H9 (cell line): ENCODE measurements around the gene RASA3. TPM values are rescaled to one million over a fixed set of nuclear protein-coding genes. Genes with fewer than 3 reads are reported as not detected.

Experiments
- DNase-seq: peaks from one replicate; pipeline ENCODE4 v3.0.0-alpha.2; 2017
- H2AFZ ChIP-seq: one replicate; pipeline ENCODE4 v1.6.1; 2013; ENCODE audit warnings: mild to moderate bottlenecking, low read length, control low read depth, moderate library complexity
- H2AK5ac ChIP-seq: 2 replicates; pipeline ENCODE4 v1.6.1; 2013; ENCODE audit warnings: low read length, control low read depth, mixed read lengths; ENCODE audit not compliant: insufficient read length
- H2BK120ac ChIP-seq: one replicate; pipeline ENCODE4 v1.6.1; 2013; ENCODE audit warnings: low read depth, mild to moderate bottlenecking, low read length, control low read depth, inconsistent platforms; ENCODE audit not compliant: poor library complexity, severe bottlenecking
- H2BK12ac ChIP-seq: 2 replicates; pipeline ENCODE4 v1.6.1; 2013; ENCODE audit warnings: low read length, control low read depth, mixed read lengths, low read depth; ENCODE audit not compliant: insufficient read length
- H2BK15ac ChIP-seq: 2 replicates; pipeline ENCODE4 v1.6.1; 2013; ENCODE audit warnings: low read depth, low read length, control low read depth
- H2BK20ac ChIP-seq: one replicate; pipeline ENCODE4 v1.6.1; 2013; ENCODE audit warnings: low read depth, mild to moderate bottlenecking, low read length, control low read depth, inconsistent platforms; ENCODE audit not compliant: poor library complexity, severe bottlenecking
- H2BK5ac ChIP-seq: 2 replicates; pipeline ENCODE4 v1.6.1; 2013; ENCODE audit warnings: low read length, control low read depth, mixed read lengths; ENCODE audit not compliant: insufficient read length
- H3K14ac ChIP-seq: 2 replicates; pipeline ENCODE4 v1.6.1; 2013; ENCODE audit warnings: low read length, control low read depth; ENCODE audit not compliant: insufficient read depth
- H3K18ac ChIP-seq: 2 replicates; pipeline ENCODE4 v1.6.1; 2013; ENCODE audit warnings: low read depth, mild to moderate bottlenecking, mixed read lengths, low read length, control low read depth; ENCODE audit not compliant: insufficient read length
- H3K23ac ChIP-seq: 2 replicates; pipeline ENCODE4 v1.6.1; 2013; ENCODE audit warnings: low read length, control low read depth, mixed read lengths, low read depth; ENCODE audit not compliant: insufficient read length
- H3K23me2 ChIP-seq: 2 replicates; pipeline ENCODE4 v1.6.1; 2013; ENCODE audit warnings: low read depth, mild to moderate bottlenecking, mixed read lengths, low read length, control low read depth; ENCODE audit not compliant: insufficient read length, poor library complexity, severe bottlenecking
- H3K27ac ChIP-seq: 2 replicates; pipeline ENCODE4 v1.5.1; 2013; ENCODE audit warnings: low read length, control low read depth, mixed read lengths, low read depth; ENCODE audit not compliant: insufficient read length
- H3K27me3 ChIP-seq: 2 replicates; pipeline ENCODE4 v1.6.1; 2013; ENCODE audit warnings: low read length, control low read depth, inconsistent platforms; ENCODE audit not compliant: insufficient read depth
- H3K4ac ChIP-seq: 2 replicates; pipeline ENCODE4 v1.6.1; 2013; ENCODE audit warnings: low read depth, mild to moderate bottlenecking, control low read depth, inconsistent platforms, low read length, moderate library complexity
- H3K4me1 ChIP-seq: 2 replicates; pipeline ENCODE4 v1.6.1; 2013; ENCODE audit warnings: low read length, control low read depth, inconsistent platforms; ENCODE audit not compliant: insufficient read depth
- H3K4me2 ChIP-seq: 2 replicates; pipeline ENCODE4 v1.6.1; 2013; ENCODE audit warnings: low read length, control low read depth, mixed read lengths; ENCODE audit not compliant: insufficient read length, insufficient read depth
- H3K56ac ChIP-seq: 2 replicates; pipeline ENCODE4 v1.6.1; 2013; ENCODE audit warnings: low read depth, mild to moderate bottlenecking, mixed read lengths, low read length, control low read depth; ENCODE audit not compliant: insufficient read length
- H3K79me1 ChIP-seq: 2 replicates; pipeline ENCODE4 v1.6.1; 2013; ENCODE audit warnings: low read depth, mild to moderate bottlenecking, moderate library complexity, low read length, control low read depth, inconsistent platforms; ENCODE audit not compliant: insufficient read depth, poor library complexity, severe bottlenecking
- H3K79me2 ChIP-seq: 2 replicates; pipeline ENCODE4 v1.6.1; 2013; ENCODE audit warnings: low read length, control low read depth, inconsistent platforms; ENCODE audit not compliant: insufficient read depth
- H3K9ac ChIP-seq: 2 replicates; pipeline ENCODE4 v1.6.1; 2013; ENCODE audit warnings: low read length, control low read depth, mixed read lengths; ENCODE audit not compliant: insufficient read length; ENCODE audit errors: extremely low read depth
- H3K9me3 ChIP-seq: one replicate; pipeline ENCODE4 v1.6.1; 2013; ENCODE audit warnings: low read depth, low read length, inconsistent platforms; ENCODE audit not compliant: control insufficient read depth
- H3T11ph ChIP-seq: one replicate; pipeline ENCODE4 v1.6.1; 2013; ENCODE audit warnings: mild to moderate bottlenecking, low read length, control low read depth, inconsistent platforms
- H4K20me1 ChIP-seq: one replicate; pipeline ENCODE4 v1.6.1; 2013; ENCODE audit not compliant: control insufficient read depth, insufficient read length, insufficient read depth
- H4K5ac ChIP-seq: 2 replicates; pipeline ENCODE4 v1.6.1; 2013; ENCODE audit warnings: low read depth, mild to moderate bottlenecking, mixed read lengths, low read length, control low read depth; ENCODE audit not compliant: insufficient read length
- H4K8ac ChIP-seq: replicated peaks from 2 replicates; pipeline ENCODE4 v1.6.1; 2013; ENCODE audit warnings: low read length, control low read depth, mixed read lengths, low read depth; ENCODE audit not compliant: insufficient read length
- H4K91ac ChIP-seq: 2 replicates; pipeline ENCODE4 v1.6.1; 2013; ENCODE audit warnings: low read depth, mild to moderate bottlenecking, moderate library complexity, mixed read lengths, low read length, control low read depth; ENCODE audit not compliant: insufficient read length
- H3K27ac Mint-ChIP-seq, 3 experiments: 2 replicates in 2 of 3; 3 replicates in 1 of 3; pipeline ENCODE4 v1.8.0; 2020 to 2021; ENCODE audit warnings: mixed read lengths in 3 of 3, mild to moderate bottlenecking in 1 of 3, moderate library complexity in 1 of 3
- H3K27me3 Mint-ChIP-seq: 2 replicates; pipeline ENCODE4 v1.8.0; 2021; ENCODE audit warnings: low read depth, mild to moderate bottlenecking, moderate library complexity, mixed read lengths
- H3K36me3 Mint-ChIP-seq, 3 experiments: 2 replicates in 2 of 3; 3 replicates in 1 of 3; pipeline ENCODE4 v1.8.0; 2020 to 2021; ENCODE audit warnings: low read depth in 3 of 3, mixed read lengths in 3 of 3; ENCODE audit not compliant: insufficient read depth in 1 of 3
- H3K4me1 Mint-ChIP-seq, 2 experiments: 2 replicates each; pipeline ENCODE4 v1.8.0; 2020; ENCODE audit warnings: mixed read lengths in 2 of 2
- H3K4me3 Mint-ChIP-seq, 2 experiments: 2 replicates in 1 of 2; 3 replicates in 1 of 2; pipeline ENCODE4 v1.8.0; 2020 to 2021; ENCODE audit warnings: mild to moderate bottlenecking in 2 of 2, mixed read lengths in 2 of 2, moderate library complexity in 1 of 2
- H3K9me3 Mint-ChIP-seq, 2 experiments: 2 replicates in 1 of 2; 3 replicates in 1 of 2; pipeline ENCODE4 v1.8.0; 2020; ENCODE audit warnings: mild to moderate bottlenecking in 2 of 2, mixed read lengths in 2 of 2, moderate library complexity in 1 of 2
- CTCF ChIP-seq: fragments of 200-600 bp; sonication (generic); conservative IDR thresholded peaks from 3 replicates; pipeline ENCODE4 v1.8.0; 2021; ENCODE audit warnings: antibody characterized with exemption, mild to moderate bottlenecking
- WGBS: extraction: QIAGEN DNeasy Blood & Tissue Kit; methylation state at CpG from one replicate; pipeline ENCODE4 v1.1.7; 2013; ENCODE audit warnings: missing lambda C conversion rate, low lambda C conversion rate, mixed read lengths; ENCODE audit not compliant: insufficient read length; ENCODE audit errors: extremely low coverage; 5-methylcytosine and 5-hydroxymethylcytosine counted together
- total RNA-seq: library from RNA; stranded (reverse); gene quantifications from 2 replicates; pipeline ENCODE4 v1.2.1, GENCODE V29; 2021

Gene RASA3
- total RNA-seq, 1 experiment from 2014 or later: 12.3 TPM

- Histone ChIP-seq H3K56ac (no peak overlapping the region), H2BK20ac (no peak overlapping the region), H3K9me3 (no peaks in the 10 kb centered on the region), H2BK120ac (no peak overlapping the region), H2BK5ac (no peak overlapping the region), H3K79me1 (peaks cover 3% of the 10 kb centered on the region), H2AFZ (no peak overlapping the region), H2BK12ac (no peak overlapping the region), H3K79me2 (no peaks in the 10 kb centered on the region; the same call in 1 of the 2 replicates), H2AK5ac (no peak overlapping the region), H3K4ac (no peak overlapping the region), H2BK15ac (no peak overlapping the region), H4K91ac (no peak overlapping the region), H3K4me2 (no peak overlapping the region), H4K20me1 (peaks cover 6% of the 10 kb centered on the region), H3T11ph (no peak overlapping the region), H3K18ac (no peak overlapping the region), H3K9ac (no peak overlapping the region), H3K23ac (no peak overlapping the region), H3K14ac (no peak overlapping the region), H3K4me1 (no peaks in the 10 kb centered on the region; the same call in 1 of the 2 replicates), H4K8ac (no peak overlapping the region), H3K27ac (no peak overlapping the region), H4K5ac (no peak overlapping the region), H3K27me3 (no peaks in the 10 kb centered on the region), H3K23me2 (no peaks in the 10 kb centered on the region)
- no peaks in the 10 kb centered on the region; the same call in 1 of the 2 replicates for H3K27me3 Mint-ChIP-seq
- TF ChIP-seq CTCF: no peak
- WGBS: 100% methylated on average over 1 of the region's 3 CpGs
- DNase-seq: no peak
- H3K4me1 Mint-ChIP-seq: peaks cover 19 to 32% of the 10 kb centered on the region in 2 experiments
- no peak overlapping the region for H3K4me3 Mint-ChIP-seq
- H3K36me3 Mint-ChIP-seq: peaks cover 7 to 36% (median 13%) of the 10 kb centered on the region in 3 experiments; a peak in 5 of 7 replicates
- no peak overlapping the region for H3K27ac Mint-ChIP-seq
- peaks cover 25 to 28% of the 10 kb centered on the region in 2 experiments for H3K9me3 Mint-ChIP-seq
Measured at GRCh38 chr13:114092468-114092867, 40.0 kb downstream of the RASA3 start.
